ENCODE measurements around the gene PODXL2. TPM values are rescaled to one million over a fixed set of nuclear protein-coding genes. Genes with fewer than 3 reads are reported as not detected.

PODXL2 gene
- total RNA-seq, 4 donors from 2014 or later: 3.2 to 8.8 (median 3.7) TPM

DNA sequence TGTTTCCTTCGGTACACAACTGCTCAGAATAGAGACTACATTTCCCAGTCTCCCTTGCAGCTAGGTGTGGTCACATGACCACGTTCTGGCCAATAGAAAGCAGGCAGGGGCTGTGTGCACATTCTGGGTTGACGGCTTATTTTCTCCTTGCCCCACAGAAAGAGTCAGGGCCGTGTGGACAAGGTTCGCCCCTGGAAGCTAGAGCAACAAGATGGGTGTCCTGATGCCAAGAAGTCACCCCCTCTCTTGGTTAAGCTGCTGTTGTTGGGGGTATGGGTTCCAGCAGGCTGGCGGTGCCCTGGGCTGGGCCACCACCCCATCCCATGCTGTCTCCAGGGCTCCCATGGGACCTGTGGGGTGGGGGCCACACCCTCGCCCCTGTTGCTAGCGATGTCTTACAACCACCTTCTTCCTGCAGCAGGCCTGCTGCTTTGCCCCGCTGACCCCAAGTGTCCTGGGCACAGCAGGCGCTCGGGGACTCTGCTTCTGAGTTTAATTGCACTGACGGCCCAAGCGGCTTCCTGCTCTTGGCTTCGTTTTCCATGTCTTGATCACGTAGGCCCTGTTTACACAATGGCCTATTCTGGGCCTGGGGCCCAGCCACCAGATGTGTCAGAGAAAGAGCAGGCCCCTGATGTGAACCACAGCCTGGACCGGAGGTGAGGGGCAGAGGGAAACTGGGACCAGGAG, 68.7 kb downstream of the PODXL2 start:
- no peak for TF ChIP-seq CTCF (IDR thresholded peaks at IDR 0.05; ENCODE audit: low read depth)

GRCh38 chr3:127698286-127698685, 69.3 kb downstream of the PODXL2 start:
- no peak for TF ChIP-seq CTCF (IDR thresholded peaks at IDR 0.05; ENCODE audit: low read depth)

DNA sequence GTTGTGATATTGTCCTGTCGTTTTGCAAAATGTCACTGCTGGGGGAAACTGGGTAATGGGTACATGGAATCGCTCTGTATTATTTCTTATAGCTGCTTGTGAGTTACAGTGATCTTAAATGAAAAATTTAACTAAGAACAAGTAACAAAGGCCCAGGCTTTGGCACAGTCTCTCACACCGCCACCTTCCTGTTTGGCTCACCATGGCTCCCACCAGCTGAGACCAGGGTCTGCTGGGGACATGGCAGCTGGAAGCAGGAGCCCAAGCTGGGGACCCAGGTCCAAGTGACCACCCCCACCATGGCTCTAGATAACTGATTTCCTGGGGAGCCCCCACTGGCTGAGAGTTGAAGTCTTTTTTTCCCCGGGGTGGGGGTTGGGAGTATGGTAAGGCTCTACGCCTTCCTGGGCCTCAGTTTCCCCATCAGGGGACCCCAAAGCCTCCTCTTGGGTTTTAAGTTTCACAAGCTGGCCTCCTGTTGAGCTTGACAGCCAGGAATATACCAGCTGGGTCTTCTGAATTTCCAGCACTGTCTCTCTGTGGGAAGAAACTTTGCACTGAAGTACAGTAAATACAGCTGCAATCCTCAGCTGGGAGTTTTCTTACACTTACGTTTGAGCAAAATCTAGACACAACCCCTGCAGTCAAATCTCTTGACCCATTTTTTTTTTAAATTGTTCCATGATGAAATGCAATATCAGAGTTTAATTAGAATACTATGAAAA, 69.9 kb downstream of the PODXL2 start:
- TF ChIP-seq CTCF (IDR thresholded peaks at IDR 0.05; ENCODE audit: low read depth): no peak

DNA sequence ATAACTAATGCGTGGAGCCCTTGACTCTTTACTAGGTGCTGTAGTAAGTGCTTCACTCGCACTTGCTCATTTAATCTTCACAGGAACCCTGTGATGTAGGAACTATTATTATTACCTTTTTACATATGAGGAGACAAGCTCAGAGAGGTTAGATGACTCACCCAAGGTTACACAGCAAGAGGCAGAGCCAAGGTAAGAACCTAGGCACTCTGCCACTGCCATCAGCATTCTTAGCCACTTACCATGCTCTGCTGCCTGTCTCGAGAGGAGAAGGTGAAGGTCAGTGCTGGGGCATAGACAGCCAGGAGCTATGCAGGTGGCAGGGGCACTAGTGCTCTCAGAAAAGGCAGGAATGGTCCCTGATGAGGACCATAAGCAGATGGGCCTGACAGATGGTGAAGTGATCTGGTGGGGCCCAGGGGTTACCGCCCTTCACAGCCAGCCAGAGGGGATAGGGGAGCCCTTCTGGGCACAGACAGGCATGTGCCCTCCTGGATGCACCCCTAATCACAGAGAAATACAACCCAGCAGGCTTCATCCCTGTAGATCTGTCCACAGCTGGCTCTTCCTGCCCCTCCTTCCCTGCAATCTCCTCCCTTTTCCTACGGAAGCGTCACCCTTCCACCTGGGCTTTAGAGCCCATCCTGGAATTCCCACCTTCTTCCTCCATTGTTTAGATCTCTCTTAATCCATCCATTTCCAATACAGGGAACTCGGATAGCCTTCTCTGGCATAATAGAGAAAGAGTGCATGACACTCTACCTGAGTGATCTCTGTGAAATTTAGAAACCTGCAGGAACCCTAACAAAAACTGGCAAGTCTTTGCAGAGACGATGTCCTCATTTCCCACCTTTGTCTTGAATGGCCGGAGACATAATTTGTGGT, 70.7 kb downstream of the PODXL2 start:
- no peak for TF ChIP-seq CTCF (IDR thresholded peaks at IDR 0.05; ENCODE audit: low read depth)

- TF ChIP-seq CTCF (IDR thresholded peaks at IDR 0.05; ENCODE audit: low read depth): no peak
These were observed 71.4 kb downstream of the PODXL2 start for GRCh38 chr3:127700406-127700805.

GRCh38 chr3:127701280-127701911, 72.4 kb downstream of the PODXL2 start:
- TF ChIP-seq CTCF (IDR thresholded peaks at IDR 0.05; ENCODE audit: low read depth): no peak
